ENCODE data around the gene SH2D3A.

The SH2D3A gene

GRCh38 chr19:6787393-6787792, 20.2 kb upstream of the SH2D3A start:
- no peak for TF ChIP-seq TAF1 (IDR thresholded peaks at IDR 0.05; ENCODE audit: low read depth)
- TF ChIP-seq FOXM1 (IDR thresholded peaks at IDR 0.05; ENCODE audit: borderline replicate concordance, low read depth): no peak
- TF ChIP-seq REST (IDR thresholded peaks at IDR 0.05; ENCODE audit: low read depth): no peak
- TF ChIP-seq TCF12 (IDR thresholded peaks at IDR 0.05; ENCODE audit: low read depth): no peak
- no peak for TF ChIP-seq RAD21 (IDR thresholded peaks at IDR 0.05; ENCODE audit: low read depth)
- no peak for TF ChIP-seq TEAD4 (IDR thresholded peaks at IDR 0.05)
- no peak for TF ChIP-seq MAX (IDR thresholded peaks at IDR 0.05)
- no peak for TF ChIP-seq NFIC (IDR thresholded peaks at IDR 0.05)
- TF ChIP-seq YY1 (IDR thresholded peaks at IDR 0.05; ENCODE audit: low read depth): no peak
- no peak for TF ChIP-seq USF1 (IDR thresholded peaks at IDR 0.05)
- no peak for TF ChIP-seq CREB1 (IDR thresholded peaks at IDR 0.05; ENCODE audit: low read depth)

GRCh38 chr19:6779206-6779605, 12.0 kb upstream of the SH2D3A start:
- TF ChIP-seq USF1 (IDR thresholded peaks at IDR 0.05) (no peak), MAX (IDR thresholded peaks at IDR 0.05) (no peak), EGR1 (IDR thresholded peaks at IDR 0.05) (no peak), TCF12 (IDR thresholded peaks at IDR 0.05; ENCODE audit: low read depth) (no peak), NFIC (IDR thresholded peaks at IDR 0.05) (no peak), ZBTB7A (IDR thresholded peaks at IDR 0.05; ENCODE audit: low read depth) (no peak), YY1 (IDR thresholded peaks at IDR 0.05; ENCODE audit: low read depth) (no peak), EP300 (IDR thresholded peaks at IDR 0.05; ENCODE audit: borderline replicate concordance) (no peak), CREB1 (IDR thresholded peaks at IDR 0.05; ENCODE audit: low read depth) (no peak), TEAD4 (IDR thresholded peaks at IDR 0.05) (no peak), REST (IDR thresholded peaks at IDR 0.05; ENCODE audit: low read depth) (no peak), RAD21 (IDR thresholded peaks at IDR 0.05; ENCODE audit: low read depth) (no peak), TAF1 (IDR thresholded peaks at IDR 0.05; ENCODE audit: low read depth) (no peak), FOXM1 (IDR thresholded peaks at IDR 0.05; ENCODE audit: borderline replicate concordance, low read depth) (no peak)

GRCh38 chr19:6778386-6778785, 11.2 kb upstream of the SH2D3A start:
- TF ChIP-seq REST (IDR thresholded peaks at IDR 0.05; ENCODE audit: low read depth) (no peak), YY1 (IDR thresholded peaks at IDR 0.05; ENCODE audit: low read depth) (no peak), EP300 (IDR thresholded peaks at IDR 0.05; ENCODE audit: borderline replicate concordance) (no peak), TEAD4 (IDR thresholded peaks at IDR 0.05) (no peak), ZBTB7A (IDR thresholded peaks at IDR 0.05; ENCODE audit: low read depth) (no peak), NFIC (IDR thresholded peaks at IDR 0.05) (no peak), USF1 (IDR thresholded peaks at IDR 0.05) (no peak), EGR1 (IDR thresholded peaks at IDR 0.05) (no peak), TAF1 (IDR thresholded peaks at IDR 0.05; ENCODE audit: low read depth) (no peak), MAX (IDR thresholded peaks at IDR 0.05) (no peak)

- TF ChIP-seq FOXM1 (IDR thresholded peaks at IDR 0.05; ENCODE audit: borderline replicate concordance, low read depth) (no peak), USF1 (IDR thresholded peaks at IDR 0.05) (no peak), REST (IDR thresholded peaks at IDR 0.05; ENCODE audit: low read depth) (no peak), TEAD4 (IDR thresholded peaks at IDR 0.05) (no peak), TCF12 (IDR thresholded peaks at IDR 0.05; ENCODE audit: low read depth) (no peak), EGR1 (IDR thresholded peaks at IDR 0.05) (no peak), TAF1 (IDR thresholded peaks at IDR 0.05; ENCODE audit: low read depth) (no peak), CREB1 (IDR thresholded peaks at IDR 0.05; ENCODE audit: low read depth) (no peak), ZBTB7A (IDR thresholded peaks at IDR 0.05; ENCODE audit: low read depth) (no peak), EP300 (IDR thresholded peaks at IDR 0.05; ENCODE audit: borderline replicate concordance) (no peak), RAD21 (IDR thresholded peaks at IDR 0.05; ENCODE audit: low read depth) (no peak), MAX (IDR thresholded peaks at IDR 0.05) (no peak), CEBPB (IDR thresholded peaks at IDR 0.05) (no peak)
These were observed 10.2 kb upstream of the SH2D3A start for GRCh38 chr19:6777434-6777833.

Data from Ishikawa (cell line).